HG03039 (cell line): ENCODE data around the gene TNFRSF1A.

Source experiments
- ATAC-seq: cut with Tn5 transposase; IDR thresholded peaks from one replicate; pipeline ENCODE4 v1.9.1; 2021; ENCODE audit warnings: mild to moderate bottlenecking, moderate library complexity; ENCODE audit not compliant: unreplicated experiment

TNFRSF1A gene

DNA sequence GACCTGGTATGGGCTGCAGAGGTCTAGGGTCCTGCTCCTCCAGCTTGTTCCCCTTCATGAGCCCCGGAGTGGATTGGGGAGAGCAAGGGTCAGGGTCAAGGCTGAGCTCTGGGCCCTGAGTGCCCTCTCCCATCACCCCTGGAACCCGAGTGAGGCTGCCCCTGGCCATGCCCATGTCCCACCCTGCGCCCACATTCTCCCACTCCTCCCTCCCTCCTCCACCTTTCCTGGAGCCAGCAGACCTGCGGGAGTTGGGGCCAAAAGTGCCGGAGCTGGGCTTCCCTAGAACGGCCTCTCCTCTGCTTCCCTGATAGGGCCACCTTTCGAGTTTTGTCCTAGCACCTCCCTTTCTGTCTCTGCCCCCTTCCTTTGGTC is 32.9 kb upstream of the TNFRSF1A start:
- no peak for ATAC-seq

DNA sequence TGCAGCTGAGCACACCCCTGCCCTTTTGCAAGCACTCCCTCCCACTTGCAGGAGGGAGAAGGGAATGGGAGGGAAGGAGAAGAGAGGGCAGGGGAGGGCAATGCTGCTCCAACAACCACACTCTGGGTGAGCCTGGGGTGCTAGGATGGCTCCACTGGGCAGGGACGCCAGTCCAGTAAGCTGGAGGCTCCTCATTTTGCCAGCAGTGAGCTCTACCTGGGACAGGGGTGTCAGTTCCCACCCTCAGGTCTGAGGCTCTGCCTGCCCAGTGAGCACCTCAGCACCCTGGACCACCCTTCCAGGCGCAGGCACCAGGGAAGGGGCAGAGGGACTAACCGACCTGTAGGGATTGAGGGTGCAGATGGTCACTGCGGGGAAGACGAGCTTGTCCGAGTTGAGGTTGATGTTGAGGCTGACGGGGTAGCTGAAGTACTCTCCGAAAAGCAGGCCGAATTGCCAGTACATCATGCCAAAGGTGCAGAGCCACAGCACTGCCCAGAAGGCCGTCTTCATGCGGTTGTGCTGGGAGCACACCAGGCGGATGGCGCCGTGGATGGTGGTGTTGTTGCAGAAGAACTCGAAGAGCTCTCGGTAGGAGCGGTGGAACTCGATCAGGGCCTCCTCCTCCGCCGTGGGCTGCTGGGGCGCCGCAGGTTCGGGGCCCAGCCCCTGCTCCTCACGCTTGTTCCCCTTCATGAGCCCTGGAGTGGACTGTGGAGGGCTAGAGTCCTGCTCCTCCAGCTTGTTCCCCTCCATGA is 32.3 kb upstream of the TNFRSF1A start:
- ATAC-seq = no peak

GRCh38 chr12:6373022-6373787 is 31.3 kb upstream of the TNFRSF1A start:
- ATAC-seq = no peak

- ATAC-seq = no peak
Observed at GRCh38 chr12:6372403-6373003, 30.6 kb upstream of the TNFRSF1A start.

DNA sequence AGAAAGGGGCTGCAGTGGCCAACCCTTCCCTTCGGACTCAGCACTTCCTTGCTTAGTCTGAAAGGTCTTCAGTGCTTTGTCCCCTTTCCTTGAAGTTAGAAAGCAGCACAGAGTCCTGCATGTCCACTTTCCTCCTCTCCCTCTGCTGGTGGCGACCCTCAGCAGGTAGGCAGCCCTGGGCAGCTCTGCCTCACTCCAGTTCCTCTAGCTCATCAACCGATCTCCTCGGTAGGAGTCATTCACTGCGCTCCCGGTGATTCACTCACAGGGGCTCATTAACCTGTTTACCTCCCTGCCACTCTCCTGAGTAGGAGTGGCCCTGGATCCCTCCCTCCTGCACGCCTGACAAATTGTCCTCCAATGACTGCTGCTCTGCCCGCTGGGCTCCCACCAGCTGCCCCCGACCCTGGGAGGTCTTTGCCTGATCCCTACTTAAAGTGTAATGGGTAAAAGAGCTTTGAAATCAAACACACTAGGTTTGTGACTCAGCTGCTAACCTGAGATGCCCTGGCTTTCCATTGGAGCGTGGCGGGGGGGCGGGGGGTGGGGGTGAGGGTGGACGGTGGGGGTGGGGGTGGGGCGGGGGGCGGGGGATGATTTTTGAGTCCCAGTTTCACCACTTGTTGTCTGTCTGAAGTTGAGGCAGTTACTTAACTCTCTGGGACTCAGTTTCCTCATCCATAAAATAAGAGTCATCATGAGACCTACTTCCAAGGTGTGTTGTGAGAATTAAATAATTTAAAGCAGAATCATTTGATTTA is 29.3 kb upstream of the TNFRSF1A start:
- no peak for ATAC-seq

DNA sequence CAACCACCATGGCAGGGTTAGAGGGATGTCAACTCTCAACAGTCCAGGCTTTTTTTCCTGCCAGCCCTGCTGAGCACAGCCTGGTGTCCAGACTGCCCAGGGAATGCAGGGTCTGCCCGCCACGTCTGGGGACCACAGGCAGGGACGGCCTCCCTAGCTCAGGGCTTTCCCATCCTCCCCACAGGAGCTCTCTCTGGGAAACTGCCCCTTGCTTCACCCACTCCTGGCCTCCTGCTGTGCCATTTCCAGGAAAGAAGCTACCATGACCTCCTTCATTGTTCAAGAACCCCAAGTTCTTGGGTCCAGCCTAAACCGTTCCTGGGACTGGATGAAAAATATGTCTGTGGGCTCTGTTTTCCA is 28.7 kb upstream of the TNFRSF1A start:
- no peak for ATAC-seq

- no peak for ATAC-seq
Observed at GRCh38 chr12:6369916-6370575, 28.2 kb upstream of the TNFRSF1A start.

- ATAC-seq = no peak
Observed at GRCh38 chr12:6368906-6369525, 27.1 kb upstream of the TNFRSF1A start.

DNA sequence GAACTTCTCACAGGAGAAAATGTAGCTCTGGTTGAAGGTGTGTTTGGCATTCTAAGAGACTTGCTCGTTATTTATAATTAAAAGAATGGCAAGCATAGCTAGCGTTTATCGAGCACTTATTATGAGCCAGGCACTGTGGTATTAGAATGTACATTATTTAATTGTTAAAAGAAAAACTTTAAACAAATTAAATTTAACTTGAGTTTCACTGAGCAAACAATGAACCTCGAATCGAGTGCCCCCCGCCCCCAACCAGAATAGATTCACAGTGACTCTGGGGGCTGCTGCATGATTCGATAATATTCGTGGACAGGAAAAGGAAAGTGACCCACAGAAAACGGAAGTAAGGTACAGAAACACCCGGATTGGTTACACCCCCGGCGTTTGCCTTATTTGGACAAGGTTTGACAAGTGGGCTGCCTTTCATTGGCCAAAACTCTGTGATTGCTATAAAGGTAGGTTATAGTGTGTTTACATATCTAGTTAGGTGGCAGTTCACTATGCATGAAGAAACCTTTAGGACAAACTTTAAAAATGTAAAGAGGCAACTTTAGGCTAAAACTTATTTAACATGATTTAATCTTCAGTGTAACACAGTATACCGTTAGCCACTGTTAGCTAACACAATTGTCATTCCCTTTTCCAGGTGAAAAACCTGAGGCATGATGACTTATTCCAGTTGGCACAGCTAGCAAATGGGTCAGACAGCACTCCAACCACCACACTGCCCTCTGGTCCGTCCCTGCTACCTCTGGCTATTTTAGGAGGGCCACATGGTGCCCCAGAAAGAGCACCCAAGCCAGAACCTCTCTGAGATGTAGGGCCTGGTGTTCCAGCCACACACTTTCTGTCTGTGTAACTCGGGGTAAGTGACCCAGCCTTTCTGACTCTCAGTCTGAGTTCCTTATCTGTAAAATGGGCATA is 26.4 kb upstream of the TNFRSF1A start:
- ATAC-seq = no peak

DNA sequence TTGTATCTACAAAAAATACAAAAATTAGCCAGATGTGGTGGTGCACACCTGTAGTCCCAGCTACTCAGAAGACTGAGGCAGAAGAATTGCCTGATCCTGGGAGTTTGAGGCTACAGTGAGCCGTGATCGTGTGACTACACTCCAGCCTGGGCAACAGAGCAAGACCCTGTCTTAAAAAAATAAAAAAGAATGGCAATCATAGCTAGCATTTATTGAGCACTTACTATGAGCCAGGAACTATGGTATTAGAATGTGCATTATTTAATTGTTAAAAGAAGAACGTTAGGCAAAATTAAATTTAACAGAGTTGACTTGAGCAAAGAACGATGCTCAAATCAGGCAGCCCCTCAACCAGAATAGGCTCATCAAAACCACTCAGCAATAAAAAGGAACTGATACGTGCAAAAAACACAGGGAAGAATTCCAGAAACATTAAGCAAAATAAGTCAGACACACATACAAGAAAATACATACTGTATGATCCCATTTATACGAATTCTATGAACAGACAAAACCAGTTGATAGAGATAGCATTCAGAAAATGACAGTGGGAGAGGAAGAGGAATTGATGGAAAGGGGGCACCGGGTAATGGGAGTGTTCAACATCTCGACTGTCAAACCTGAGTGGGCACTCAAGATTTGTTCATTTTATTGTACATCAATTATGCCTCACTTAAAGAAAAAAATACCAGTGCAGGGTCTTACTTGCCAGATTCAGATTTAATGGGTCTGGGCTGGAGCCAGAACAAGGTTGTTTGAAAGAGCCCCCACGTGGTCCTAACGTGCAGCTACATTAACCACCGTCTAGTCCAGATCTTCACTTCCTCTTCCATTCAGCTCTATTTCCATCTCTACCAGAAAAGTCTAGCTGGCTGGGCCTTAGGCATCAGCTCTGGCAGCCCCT is 25.4 kb upstream of the TNFRSF1A start:
- no peak for ATAC-seq

- ATAC-seq = no peak
Observed at GRCh38 chr12:6364044-6364374, 22.1 kb upstream of the TNFRSF1A start.

GRCh38 chr12:6363330-6364043 is 21.6 kb upstream of the TNFRSF1A start:
- ATAC-seq = no peak

GRCh38 chr12:6363010-6363329 is 21.1 kb upstream of the TNFRSF1A start:
- no peak for ATAC-seq

- ATAC-seq = no peak
Observed at GRCh38 chr12:6362403-6362802, 20.5 kb upstream of the TNFRSF1A start.

DNA sequence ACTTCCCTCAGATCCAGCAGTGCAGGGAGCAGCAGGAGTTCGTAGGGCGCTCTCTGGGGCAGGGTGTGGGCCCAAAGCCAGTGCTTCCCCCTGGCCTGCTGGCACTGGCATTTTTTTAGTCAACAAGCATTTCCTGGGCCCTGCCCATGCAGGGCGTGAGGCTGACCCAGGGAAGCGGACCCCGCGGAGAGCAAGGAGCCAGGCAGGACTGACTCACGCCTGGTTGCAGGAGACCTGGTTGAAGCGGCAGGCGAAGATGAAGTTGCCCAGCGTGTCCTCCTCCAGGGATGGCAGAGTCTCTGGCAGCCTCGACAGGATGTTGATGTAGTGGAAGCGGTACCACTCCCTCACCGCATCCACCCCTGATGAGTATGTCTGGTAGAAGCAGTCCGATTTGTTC is 20.0 kb upstream of the TNFRSF1A start:
- no peak for ATAC-seq

- ATAC-seq = no peak
Observed at GRCh38 chr12:6360578-6361490, 19.0 kb upstream of the TNFRSF1A start.

- no peak for ATAC-seq
Observed at GRCh38 chr12:6360080-6360571, 18.2 kb upstream of the TNFRSF1A start.
